NOMO-1 treated with dmso at 0.1 percent for 144 hours (cell line): Measurements from ENCODE around the gene SERAC1.
A peak's percentile ranks its signal among the peaks of the same experiment; 100 is the strongest.
"Not testable (repeated sequence)": the region's sequence is repeated elsewhere in the genome, so short reads cannot be mapped to it uniquely, and the experiment has no call there.

ENCODE experiments used
- DNase-seq: peaks from one replicate; lab custom pipeline; 2025; ENCODE audit not compliant: unreplicated experiment; lab: John Stamatoyannopoulos, UW

The SERAC1 gene

DNA sequence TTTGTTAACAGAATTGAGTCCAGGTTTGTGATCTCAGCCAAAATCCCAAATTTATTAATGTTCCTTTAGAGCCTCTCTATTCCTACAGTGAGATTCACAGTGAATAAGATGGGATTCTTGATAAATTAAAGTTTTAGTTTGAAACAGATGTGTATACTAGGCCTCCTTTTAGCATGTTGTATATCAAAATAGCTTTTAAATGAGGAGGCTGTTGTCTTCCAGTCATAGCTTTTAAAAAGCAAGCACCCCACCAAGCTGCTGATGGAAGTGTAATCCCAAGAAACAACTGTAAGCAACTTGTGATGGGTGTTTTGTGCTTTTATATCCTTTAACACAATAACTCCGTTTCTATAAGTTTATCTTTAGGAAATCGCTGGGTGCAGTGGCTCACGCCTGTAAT lies 7.0 kb upstream of the SERAC1 start:
- no peak for DNase-seq

DNA sequence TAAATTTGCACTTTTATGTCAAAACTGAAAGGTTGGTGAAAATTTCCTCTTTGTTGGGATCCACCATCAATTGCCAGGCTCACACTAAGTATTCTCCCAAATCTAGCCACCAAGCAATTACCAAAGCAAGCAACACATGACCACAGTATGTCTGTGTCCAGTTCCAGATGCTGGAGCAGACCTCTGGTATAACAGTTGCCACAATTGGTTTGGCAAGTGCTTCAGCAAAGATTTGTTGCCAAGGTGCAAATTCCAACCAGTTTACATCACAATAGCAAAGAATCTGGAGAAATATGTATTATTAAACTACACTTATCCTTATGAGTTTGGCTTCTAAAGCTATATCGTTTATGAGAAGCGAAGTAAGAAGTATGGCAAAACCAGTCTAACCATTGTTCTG lies 6.5 kb upstream of the SERAC1 start:
- no peak for DNase-seq

DNA sequence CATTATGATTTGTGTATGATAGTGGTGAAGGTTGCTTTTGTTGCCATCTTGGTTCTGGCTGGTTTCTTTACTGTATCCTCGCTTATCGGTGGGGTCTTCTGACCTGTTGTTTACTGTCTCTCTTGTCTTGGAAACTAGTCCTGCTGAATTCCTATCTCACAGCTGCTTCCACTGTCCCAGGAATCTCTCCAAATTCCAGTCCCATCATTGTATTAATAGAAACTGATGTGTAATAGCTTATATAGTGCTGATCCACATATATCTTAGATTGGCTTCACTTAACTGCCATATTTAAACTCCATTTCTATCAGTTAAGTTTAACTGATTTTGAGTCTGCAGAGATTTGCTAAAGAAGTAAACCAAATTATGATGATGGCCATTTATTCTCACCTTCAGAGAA lies 6.0 kb upstream of the SERAC1 start:
- no peak for DNase-seq

DNA sequence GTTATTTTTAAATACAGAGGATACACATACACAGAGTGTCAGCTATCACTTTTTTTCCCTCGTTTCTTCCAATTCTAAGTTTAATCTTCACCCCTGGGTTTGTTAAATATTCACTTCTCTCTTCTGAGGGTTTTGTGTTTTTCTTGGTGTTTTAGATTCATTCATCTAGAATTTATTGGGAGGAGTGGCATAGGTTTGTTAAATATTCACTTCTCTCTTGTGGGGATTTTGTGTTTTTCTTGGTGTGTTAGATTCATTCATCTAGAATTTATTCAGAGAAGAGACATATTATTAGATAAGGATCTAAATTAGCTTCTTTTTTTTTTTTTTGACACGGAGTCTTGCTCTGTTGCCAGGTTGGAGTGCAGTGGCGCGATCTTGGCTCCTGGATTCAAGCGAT lies 3.9 kb upstream of the SERAC1 start:
- DNase-seq = no peak

DNA sequence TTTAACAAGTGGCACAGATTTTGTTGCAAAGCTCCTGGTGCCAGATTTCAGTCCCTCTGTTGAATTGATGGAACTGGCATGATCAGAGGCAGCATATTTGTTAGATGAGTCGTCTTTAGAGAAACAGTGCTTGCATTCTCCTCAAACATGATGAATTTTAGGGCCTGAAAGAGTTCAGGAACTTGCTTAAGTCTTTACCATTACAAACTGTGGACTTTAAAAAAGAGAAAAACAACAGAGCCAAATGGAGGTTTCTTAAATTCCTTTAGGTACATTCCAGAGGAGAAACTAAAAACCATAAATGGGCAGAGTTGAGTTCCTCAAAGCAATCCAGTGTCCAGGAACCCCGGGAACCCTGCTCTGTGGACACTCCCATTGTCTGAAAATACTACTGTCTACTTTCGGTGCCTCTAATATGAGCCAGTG lies 2.6 kb upstream of the SERAC1 start:
- no peak for DNase-seq

DNA sequence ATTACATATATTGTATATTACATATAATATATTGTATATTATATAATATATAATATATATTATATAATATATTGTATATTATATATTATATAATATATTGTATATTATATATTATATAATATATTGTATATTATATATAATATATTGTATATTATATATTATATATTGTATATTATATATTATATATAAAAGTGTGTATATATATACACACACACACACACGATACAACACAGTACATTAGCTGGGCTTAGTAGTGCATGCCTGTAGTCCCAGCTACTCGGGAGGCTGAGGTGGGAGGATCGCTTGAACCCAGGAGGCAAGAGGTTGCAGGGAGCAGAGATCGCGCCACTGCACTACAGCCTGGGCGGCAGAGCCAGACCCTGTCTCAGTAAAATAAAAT lies 1.6 kb upstream of the SERAC1 start:
- not testable (repeated sequence) for DNase-seq

DNA sequence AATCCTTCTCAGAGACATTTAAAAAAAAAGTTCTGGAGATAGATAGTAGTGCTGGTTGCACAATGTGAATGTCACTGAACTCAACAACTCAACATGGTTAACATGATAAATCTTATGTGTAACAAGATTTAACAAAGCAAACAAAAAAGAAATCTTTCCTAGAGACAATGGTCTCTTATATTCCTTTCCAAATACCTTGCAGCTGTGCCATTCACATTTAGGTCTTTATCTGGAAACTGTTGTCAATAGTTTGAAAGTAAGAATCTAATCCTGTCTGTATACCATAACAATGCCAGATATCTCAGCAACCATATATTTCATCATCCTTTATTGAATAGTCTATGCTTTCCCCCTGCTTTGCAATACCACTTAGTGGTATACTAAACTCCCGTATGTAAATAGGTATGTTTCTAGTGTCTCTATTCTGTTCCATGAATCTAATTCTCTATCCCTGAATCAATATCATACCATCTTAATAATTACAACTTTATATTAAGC lies 2.1 kb downstream of the SERAC1 start:
- no peak for DNase-seq

DNA sequence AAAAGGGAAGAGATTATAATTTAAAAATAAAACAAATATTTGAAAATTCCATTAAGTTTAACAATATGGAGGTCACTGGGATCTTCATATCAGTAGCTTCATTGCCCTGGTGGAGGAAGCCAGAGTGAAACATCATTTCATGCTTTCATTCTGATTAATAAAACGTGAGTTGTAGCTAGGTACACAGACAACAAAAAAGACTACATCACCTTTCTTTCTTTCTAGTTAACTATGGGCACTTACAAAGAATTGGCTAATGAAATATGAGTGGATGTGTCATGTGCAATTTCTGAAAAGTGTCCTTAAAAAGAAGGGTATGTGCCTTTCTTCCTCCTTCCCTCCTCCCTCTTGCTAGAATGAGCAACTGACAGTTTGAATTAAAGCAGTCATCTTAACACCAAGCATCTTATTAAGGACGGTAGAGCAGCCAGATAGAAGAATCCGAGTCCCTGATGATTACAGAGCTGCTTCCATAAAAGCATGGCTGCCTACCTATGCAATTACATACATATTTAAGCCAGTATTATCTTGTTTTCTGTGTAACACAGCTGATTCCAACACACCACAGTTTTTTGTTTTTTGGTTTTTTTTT lies 3.4 kb downstream of the SERAC1 start:
- no peak for DNase-seq

DNA sequence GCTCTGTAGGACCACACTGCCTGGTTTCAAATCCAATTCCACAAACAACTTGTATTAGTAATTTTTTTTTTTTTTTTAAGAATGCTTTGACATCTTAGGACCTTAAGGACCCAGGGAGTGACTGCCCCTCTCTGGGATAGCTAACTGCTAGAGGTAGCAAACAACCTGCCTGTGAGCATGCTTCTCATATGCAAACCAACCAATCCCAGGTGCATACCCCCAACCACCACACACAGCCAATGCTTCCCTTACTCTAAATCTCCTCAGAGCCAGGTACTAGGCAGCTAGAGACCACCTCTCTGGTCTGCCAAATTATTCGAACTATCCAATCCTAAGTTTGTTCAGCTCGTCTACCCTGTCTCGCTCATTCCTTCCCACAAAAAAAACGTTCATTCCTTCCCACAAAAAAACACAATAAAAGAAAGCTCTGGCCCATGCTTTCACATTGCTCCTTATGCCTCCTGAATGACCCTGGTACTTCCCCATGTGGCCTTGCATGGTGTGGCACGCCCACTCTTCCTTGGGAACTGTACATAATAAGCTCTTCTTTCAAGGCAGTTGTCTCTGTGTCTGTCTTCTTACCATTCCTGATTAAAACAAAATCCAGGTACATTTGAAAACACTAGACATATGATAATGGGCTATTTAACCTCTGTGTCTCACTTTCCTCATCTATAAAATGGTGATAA lies 6.4 kb downstream of the SERAC1 start:
- no peak for DNase-seq

DNA sequence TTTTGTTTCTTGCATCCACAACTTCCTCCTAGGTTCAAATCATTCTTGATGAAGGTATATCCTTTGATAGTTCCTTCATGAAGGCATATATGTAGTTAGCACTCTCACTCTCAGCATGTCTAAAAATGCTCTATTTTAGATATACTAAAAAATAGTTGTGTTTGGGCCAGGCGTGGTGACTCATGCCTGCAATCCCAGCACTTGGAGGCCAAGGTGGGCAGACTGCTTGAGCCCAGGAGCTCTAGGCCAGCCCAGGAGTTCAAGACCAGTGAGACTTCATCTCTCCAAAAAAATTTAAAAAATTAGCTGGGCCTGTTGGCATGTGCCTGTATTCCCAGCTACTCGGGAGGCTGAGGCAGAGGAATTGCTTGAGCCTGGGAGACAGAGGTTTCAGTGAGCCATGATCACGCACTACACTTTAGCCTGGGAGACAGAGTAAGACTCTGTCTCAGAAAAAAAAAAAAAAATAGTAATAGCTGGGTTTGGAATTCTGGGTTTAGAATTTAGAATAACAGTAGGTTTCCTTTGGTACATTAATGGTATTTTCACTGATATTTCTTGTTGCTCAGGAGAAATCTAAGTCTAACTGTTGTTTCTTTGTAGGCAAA lies 7.0 kb downstream of the SERAC1 start:
- no peak for DNase-seq

DNA sequence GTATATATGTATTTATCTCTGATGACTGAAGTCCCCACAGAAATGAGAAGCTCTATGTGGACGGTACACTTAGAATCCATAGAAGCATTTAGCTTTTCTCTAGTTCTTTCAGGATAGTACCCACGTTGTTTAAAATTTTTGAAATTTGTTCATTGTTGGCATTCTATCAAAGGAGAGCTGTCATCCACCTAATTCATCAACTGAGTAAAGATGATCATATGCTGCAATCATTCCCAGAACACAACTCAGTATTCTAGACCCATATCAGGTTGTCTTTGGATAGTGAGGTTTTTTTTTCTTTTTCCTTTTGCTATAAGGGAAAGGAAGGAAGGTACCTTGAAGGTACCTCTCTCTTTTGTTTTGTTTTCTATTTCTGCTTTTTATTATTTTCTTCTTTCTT lies 9.3 kb downstream of the SERAC1 start:
- no peak for DNase-seq

DNA sequence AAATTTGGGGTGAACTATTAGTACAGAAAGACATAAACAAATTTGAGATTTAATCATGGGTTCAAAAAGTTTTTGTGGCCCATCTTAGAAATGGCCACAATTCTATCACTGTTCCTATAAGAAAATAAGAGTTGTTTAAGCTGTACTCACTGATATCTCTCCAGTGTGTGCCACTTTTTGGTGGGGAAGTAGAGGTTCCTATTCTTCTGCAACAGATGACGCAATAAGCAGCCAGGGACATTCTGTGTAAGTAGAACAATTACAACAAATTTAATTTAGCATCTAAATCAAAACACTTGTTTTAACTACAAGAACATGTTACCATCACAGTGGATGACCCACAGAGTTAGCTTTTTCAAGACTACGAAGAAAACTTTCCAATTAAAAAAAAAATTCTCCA lies 9.9 kb downstream of the SERAC1 start:
- no peak for DNase-seq

DNA sequence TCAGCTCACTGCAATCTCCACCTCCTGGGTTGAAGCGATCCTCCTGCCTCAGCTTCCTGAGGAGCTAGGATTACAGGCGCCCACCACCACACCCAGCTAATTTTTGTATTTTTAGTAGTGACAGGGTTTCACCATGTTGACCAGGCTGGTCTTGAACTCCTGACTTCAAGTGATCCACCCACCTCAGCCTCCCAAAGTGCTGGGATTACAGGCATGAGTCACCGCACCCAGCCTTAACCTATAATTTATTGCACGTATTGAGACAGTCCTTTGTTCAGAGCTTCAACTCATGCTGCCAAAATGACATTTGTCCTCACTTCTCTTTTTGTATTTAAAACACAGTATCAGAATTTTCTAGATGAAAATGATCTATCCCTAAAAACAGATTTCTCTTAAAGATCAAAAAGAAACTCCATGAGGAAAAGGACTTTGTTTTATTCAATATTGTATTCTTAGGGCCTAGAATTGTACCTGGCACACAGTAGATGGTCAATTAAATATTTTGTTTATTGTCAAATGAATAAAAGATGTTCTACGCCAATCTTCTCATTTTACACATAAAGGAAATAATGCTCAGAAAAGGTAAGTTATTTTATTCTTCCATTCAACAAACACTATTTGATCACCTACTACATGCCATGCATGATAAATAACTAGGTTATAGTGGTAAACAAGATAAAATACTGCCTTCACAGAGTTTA lies 10.8 kb downstream of the SERAC1 start:
- peak; percentile 54 for DNase-seq

DNA sequence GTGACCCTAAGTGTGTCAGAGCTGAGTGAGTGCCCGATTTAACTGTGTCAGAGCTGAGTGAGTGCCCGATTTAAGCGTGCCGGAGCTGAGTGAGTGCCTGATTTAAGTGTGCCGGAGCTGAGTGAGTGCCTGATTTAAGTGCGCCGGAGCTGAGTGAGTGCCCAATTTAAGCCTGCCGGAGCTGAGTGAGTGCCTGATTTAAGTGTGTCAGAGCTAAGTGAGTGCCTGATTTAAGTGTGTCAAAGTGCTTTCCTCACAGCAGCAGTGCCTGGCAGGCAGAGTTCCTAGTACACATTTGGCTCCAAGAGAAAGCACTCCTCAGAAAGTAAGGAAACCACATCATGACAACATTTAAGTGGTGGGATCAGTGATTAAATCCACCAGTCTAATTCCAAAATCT lies 13.2 kb downstream of the SERAC1 start:
- DNase-seq = no peak

DNA sequence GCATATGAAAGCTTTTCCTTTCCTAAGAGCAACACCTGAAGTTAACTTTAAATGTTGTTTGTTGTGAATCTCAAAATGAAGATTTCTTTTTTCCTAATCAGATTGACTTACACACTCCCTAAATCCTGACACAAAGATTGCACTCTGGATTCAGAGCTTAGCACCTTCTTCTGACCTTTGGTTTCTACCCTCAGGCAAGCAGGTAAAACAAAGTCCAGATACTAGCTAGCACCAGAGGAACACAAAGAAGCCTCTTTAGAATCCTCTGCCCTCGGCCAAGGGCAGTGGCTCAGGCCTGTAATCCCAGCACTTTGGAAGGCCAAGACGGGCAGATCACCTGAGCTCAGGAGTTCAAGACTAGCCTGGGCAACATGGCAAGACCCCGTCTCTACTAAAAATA lies 14.5 kb downstream of the SERAC1 start:
- DNase-seq = no peak

DNA sequence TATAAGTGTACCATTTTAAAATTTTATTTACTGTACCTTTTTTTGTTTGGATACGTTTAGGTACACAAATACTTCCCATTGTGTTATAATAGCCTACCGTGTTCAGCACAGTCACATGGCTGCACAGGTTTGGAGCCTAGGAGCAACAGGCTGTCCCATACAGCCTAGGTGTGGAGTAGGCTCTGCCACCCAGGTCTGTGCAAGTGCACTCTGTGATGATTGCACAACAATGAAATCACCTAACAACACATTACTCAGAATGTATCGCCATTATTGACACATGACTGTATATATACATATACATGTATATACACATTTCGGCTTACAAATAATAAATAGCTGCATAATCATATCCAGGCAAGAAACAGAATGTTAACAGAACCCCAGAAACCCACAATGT lies 15.4 kb downstream of the SERAC1 start:
- DNase-seq = no peak

DNA sequence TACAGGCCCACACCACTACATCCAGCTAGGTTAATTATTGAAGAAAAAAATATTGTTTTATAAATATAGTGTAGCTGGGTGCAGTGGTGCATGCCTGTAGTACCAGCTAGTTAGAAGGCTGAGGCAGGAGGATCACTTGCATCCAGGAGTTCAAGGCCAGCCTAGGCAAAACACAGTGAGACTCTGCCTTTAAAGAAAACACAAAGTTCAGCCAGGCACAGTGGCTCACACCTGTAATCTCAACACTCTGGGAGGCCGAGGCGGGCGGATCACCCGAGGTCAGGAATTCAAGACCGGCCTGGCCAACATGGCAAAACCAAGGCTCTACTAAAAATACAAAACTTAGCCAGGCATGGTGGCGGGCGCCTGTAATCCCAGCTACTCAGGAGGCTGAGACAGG lies 16.0 kb downstream of the SERAC1 start:
- not testable (repeated sequence) for DNase-seq

DNA sequence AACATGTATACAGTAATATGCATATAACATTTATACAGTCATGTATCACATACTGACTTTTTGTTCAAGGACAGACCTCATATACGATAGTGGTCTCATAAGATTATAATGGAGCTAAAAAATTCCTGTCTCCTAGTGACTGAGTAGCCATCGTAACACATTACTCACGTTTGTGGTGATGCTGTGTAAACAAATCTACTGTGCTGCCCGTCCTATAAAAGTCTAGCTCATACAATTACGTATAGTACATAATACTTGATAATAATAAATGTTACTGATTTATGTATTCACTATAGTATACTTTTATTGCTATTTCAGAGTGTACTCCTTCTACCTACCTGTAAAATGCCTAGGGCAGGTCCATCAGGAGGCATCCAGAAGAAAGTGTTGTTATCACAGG lies 17.4 kb downstream of the SERAC1 start:
- no peak for DNase-seq

DNA sequence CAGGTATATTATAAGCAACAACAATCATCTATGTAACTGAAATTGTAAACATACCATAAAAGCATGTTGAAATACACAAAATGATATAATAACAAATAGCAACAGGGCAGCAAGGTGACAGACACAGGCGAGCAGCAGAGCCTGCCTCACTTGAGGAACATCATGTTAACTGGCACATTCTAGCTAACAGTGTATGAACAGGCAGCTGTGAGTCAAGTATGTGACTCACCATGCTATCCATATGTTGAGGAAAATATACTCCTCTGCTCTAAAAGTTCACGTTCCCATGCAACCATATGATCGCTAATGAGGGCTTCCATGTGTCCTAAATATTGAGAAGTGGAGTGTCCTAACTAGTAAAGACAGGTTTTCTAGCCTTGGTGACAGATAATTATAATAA lies 18.4 kb downstream of the SERAC1 start:
- DNase-seq = no peak

DNA sequence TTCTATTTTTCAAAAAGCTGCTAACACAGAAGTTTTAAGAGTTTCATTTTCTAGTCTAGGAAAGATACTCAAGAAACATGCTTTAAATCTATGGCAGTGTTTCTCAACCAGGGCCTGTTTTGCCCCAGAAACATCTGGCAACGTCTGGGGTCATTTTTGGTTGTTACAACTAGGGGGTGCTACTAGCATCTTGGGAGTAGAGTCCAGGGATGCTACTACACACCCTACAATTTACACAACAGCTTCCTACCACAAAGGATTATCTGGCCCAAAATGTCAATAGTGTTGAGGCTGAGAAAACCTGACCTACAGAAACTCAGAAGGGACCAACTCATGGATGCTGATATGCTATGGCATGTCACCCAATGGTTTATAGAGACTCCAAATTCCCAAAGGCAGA lies 24.4 kb downstream of the SERAC1 start:
- no peak for DNase-seq

DNA sequence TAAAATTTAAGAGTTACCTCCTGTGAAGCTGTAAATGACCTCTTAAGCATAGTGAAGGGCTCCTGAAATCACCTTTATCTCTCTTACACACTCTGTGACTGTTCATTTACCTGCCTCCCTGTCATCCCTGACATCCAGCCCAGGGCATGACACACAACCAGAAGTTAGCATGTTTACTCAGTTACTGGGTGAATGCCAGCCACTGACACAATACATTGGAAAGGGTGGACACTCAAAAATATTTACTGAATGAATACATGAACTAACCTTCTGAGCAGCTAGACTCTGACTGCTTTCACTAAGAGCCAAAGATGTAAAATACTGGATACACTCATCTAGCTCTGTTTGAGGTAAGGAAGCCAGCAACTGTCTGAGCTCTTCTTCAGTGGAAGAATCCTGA lies 25.3 kb downstream of the SERAC1 start:
- no peak for DNase-seq

DNA sequence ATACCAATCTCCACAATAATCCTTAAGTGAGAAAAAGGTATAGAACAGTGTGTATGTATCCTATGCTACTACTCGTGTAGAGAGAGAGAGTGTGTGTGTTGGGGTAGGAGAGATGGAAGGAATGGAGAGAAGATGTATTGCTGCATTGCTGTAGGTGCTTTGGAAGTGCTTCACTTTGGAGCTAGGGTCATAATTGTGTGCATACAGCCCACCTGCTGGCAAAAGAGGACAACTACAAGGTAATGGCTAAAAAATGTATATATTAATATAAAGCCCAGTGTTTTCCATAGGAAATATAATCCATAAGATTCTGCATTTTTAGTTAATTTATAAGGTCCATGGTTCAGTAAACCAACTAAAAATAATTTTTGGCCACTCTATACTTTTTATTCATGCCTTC lies 36.1 kb downstream of the SERAC1 start:
- peak; percentile 14 for DNase-seq
